ENCODE results near the gene TAF4.

Gene TAF4

GRCh38 chr20:61932199-61932592 is 133.5 kb downstream of the TAF4 start:
- H3K27ac ChIP-seq, result no peak overlapping the region
- TF ChIP-seq ZFX (IDR thresholded peaks at IDR 0.05) (no peak), CTCF (conservative IDR thresholded peaks at IDR 0.05) (no peak)

GRCh38 chr20:61931476-61932198 is 134.0 kb downstream of the TAF4 start:
- TF ChIP-seq CTCF (conservative IDR thresholded peaks at IDR 0.05), result no peak
- TF ChIP-seq ZFX (IDR thresholded peaks at IDR 0.05), result no peak
- no peak overlapping the region for H3K27ac ChIP-seq

- no peak overlapping the region for H3K27ac ChIP-seq
- TF ChIP-seq CTCF (conservative IDR thresholded peaks at IDR 0.05) (no peak), ZFX (IDR thresholded peaks at IDR 0.05) (no peak)
Observed at GRCh38 chr20:61930776-61931475, 134.8 kb downstream of the TAF4 start.

GRCh38 chr20:61929971-61930666 is 135.6 kb downstream of the TAF4 start:
- no peak overlapping the region for H3K27ac ChIP-seq
- no peak for TF ChIP-seq CTCF (conservative IDR thresholded peaks at IDR 0.05)
- no peak for TF ChIP-seq ZFX (IDR thresholded peaks at IDR 0.05)

GRCh38 chr20:61929561-61929960 is 136.1 kb downstream of the TAF4 start:
- H3K27ac ChIP-seq, result no peak overlapping the region
- TF ChIP-seq ZFX (IDR thresholded peaks at IDR 0.05), result no peak
- TF ChIP-seq CTCF (conservative IDR thresholded peaks at IDR 0.05), result no peak

GRCh38 chr20:61927826-61928541 is 137.7 kb downstream of the TAF4 start:
- no peak overlapping the region for H3K27ac ChIP-seq
- TF ChIP-seq CTCF (conservative IDR thresholded peaks at IDR 0.05) (no peak), ZFX (IDR thresholded peaks at IDR 0.05) (no peak)

All from C4-2B (cell line).